Mesendoderm (in vitro differentiated cells): ENCODE measurements around the gene SPON2.

ENCODE experiments used
- DNase-seq: peaks from one replicate; pipeline ENCODE4 v3.0.0; 2013
- H2AK5ac ChIP-seq: 2 replicates; pipeline ENCODE4 v1.6.1; 2013; ENCODE audit warnings: low read length, inconsistent platforms
- H2BK120ac ChIP-seq: 2 replicates; pipeline ENCODE4 v1.6.1; 2013; ENCODE audit warnings: low read depth, mild to moderate bottlenecking, low read length, moderate library complexity, mixed read lengths
- H2BK15ac ChIP-seq: replicated peaks from 2 replicates; pipeline ENCODE4 v1.6.1; 2013; ENCODE audit warnings: low read depth, mild to moderate bottlenecking, moderate library complexity
- H2BK5ac ChIP-seq: 2 replicates; pipeline ENCODE4 v1.6.1; 2013; ENCODE audit warnings: low read length, inconsistent platforms
- H3K18ac ChIP-seq: 2 replicates; pipeline ENCODE4 v1.6.1; 2013; ENCODE audit warnings: mild to moderate bottlenecking, low read length, mixed read lengths
- H3K23ac ChIP-seq: one replicate; pipeline ENCODE4 v1.6.1; 2013; ENCODE audit warnings: low read length
- H3K27ac ChIP-seq: 2 replicates; pipeline ENCODE4 v1.5.1; 2013; ENCODE audit warnings: low read depth, mild to moderate bottlenecking, inconsistent platforms, low read length, moderate library complexity
- H3K27me3 ChIP-seq: 2 replicates; pipeline ENCODE4 v1.6.1; 2013; ENCODE audit warnings: low read length, control low read depth, mild to moderate bottlenecking, inconsistent platforms; ENCODE audit not compliant: insufficient read depth, poor library complexity
- H3K36me3 ChIP-seq: 2 replicates; pipeline ENCODE4 v1.6.1; 2013; ENCODE audit warnings: low read length, inconsistent platforms; ENCODE audit not compliant: control insufficient read depth, insufficient read depth
- H3K4ac ChIP-seq: one replicate; pipeline ENCODE4 v1.6.1; 2013; ENCODE audit warnings: low read depth, mild to moderate bottlenecking, low read length, moderate library complexity
- H3K4me1 ChIP-seq: 2 replicates; pipeline ENCODE4 v1.6.1; 2013; ENCODE audit warnings: low read depth, low read length, inconsistent platforms; ENCODE audit not compliant: control insufficient read depth
- H3K4me2 ChIP-seq: 2 replicates; pipeline ENCODE4 v1.6.1; 2013; ENCODE audit warnings: low read length
- H3K4me3 ChIP-seq: 2 replicates; pipeline ENCODE4 v1.5.1; 2013; ENCODE audit warnings: mild to moderate bottlenecking, low read length
- H3K56ac ChIP-seq: one replicate; pipeline ENCODE4 v1.6.1; 2013; ENCODE audit warnings: low read length
- H3K79me1 ChIP-seq: 2 replicates; pipeline ENCODE4 v1.6.1; 2013; ENCODE audit warnings: low read length, inconsistent platforms
- H3K79me2 ChIP-seq: 2 replicates; pipeline ENCODE4 v1.6.1; 2013; ENCODE audit warnings: mild to moderate bottlenecking, low read length; ENCODE audit not compliant: control insufficient read depth, insufficient read depth
- H3K9ac ChIP-seq: 2 replicates; pipeline ENCODE4 v1.6.1; 2013; ENCODE audit warnings: low read length, inconsistent platforms
- H4K5ac ChIP-seq: one replicate; pipeline ENCODE4 v1.6.1; 2013; ENCODE audit warnings: low read length
- H4K8ac ChIP-seq: one replicate; pipeline ENCODE4 v1.6.1; 2013; ENCODE audit warnings: low read depth, mild to moderate bottlenecking, control low read depth, low read length, moderate library complexity
- WGBS: extraction: QIAGEN DNeasy Blood & Tissue Kit; methylation state at CpG from one replicate; pipeline ENCODE4 v1.1.7; 2013; ENCODE audit warnings: low lambda C conversion rate, missing lambda C conversion rate; ENCODE audit not compliant: insufficient coverage; ENCODE audit errors: extremely low coverage; 5-methylcytosine and 5-hydroxymethylcytosine counted together

SPON2 gene

DNA sequence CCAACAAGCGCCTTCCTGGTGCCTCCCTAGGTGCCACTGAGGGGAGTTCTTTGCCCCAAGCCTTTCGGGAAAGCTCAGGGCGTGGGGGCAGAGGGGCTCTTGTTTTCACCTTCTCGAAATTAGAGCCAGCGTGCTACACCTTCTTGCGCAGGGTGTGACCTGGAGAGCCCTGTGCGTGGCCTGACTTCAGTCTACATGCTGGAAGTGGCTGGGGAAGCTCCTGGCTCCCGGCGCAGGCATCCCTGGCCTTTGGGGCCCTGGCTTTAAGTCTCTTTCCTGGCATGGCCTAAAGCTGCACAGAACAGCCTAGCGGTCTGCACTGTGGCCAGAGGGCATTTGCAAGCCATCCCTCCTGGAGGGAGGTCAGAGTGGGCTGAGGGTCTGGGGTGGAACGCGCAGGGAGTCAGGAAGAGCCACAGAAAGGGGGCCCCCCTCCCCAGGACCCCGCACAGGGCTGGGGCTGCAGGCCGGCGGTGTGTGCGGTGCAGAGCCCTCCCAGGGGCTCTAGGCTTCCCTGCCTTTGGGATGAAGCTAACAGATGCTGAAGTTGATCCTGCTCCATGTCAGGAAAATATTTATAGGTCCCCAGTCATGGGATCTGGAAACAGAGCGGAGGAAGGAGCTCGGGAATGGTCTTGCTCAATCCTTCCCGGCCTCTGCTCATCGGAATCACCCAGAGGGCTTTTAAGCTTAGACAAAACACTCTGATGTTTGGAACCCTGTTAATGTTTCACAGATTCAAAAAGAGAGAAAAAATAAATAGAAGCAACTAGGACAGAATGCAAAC, 781 bp upstream of the SPON2 start:
- no peak overlapping the region for H3K27ac ChIP-seq
- no peaks in the 10 kb centered on the region for H3K4me1 ChIP-seq
- no peak overlapping the region for H3K56ac ChIP-seq
- H3K79me2 ChIP-seq, result no peaks in the 10 kb centered on the region
- no CpG with 5 or more reads among the region's 20 CpGs for WGBS
- no peak overlapping the region for H2BK15ac ChIP-seq
- no peak overlapping the region for H2BK5ac ChIP-seq
- no peak overlapping the region for H3K9ac ChIP-seq
- H3K79me1 ChIP-seq, result no peaks in the 10 kb centered on the region
- H3K4me2 ChIP-seq, result no peak overlapping the region
- H4K5ac ChIP-seq, result no peak overlapping the region
- no peak overlapping the region for H3K4me3 ChIP-seq
- no peak for DNase-seq
- H2BK120ac ChIP-seq, result no peak overlapping the region
- H2AK5ac ChIP-seq, result no peak overlapping the region
- H3K23ac ChIP-seq, result no peak overlapping the region
- H3K27me3 ChIP-seq, result peaks cover 30% of the 10 kb centered on the region
- H3K36me3 ChIP-seq, result no peaks in the 10 kb centered on the region
- no peak overlapping the region for H4K8ac ChIP-seq
- no peak overlapping the region for H3K4ac ChIP-seq
- no peak overlapping the region for H3K18ac ChIP-seq

GRCh38 chr4:1171311-1172227, 814 bp downstream of the SPON2 start:
- no peak overlapping the region for H4K5ac ChIP-seq
- H3K9ac ChIP-seq, result no peak overlapping the region
- H3K56ac ChIP-seq, result no peak overlapping the region
- H3K4me1 ChIP-seq, result no peaks in the 10 kb centered on the region
- no peak overlapping the region for H3K4me3 ChIP-seq
- no peaks in the 10 kb centered on the region for H3K36me3 ChIP-seq
- no peaks in the 10 kb centered on the region for H3K79me1 ChIP-seq
- no peak overlapping the region for H2AK5ac ChIP-seq
- H3K4me2 ChIP-seq, result no peak overlapping the region
- WGBS, result no CpG with 5 or more reads among the region's 88 CpGs
- DNase-seq, result peak; percentile 34
- H3K27me3 ChIP-seq, result peaks cover 30% of the 10 kb centered on the region
- no peak overlapping the region for H2BK15ac ChIP-seq
- H3K27ac ChIP-seq, result no peak overlapping the region
- no peak overlapping the region for H3K18ac ChIP-seq
- H2BK5ac ChIP-seq, result no peak overlapping the region
- H2BK120ac ChIP-seq, result no peak overlapping the region
- no peak overlapping the region for H3K4ac ChIP-seq
- H3K79me2 ChIP-seq, result no peaks in the 10 kb centered on the region
- H4K8ac ChIP-seq, result no peak overlapping the region
- H3K23ac ChIP-seq, result peak overlapping the region; percentile 9

DNA sequence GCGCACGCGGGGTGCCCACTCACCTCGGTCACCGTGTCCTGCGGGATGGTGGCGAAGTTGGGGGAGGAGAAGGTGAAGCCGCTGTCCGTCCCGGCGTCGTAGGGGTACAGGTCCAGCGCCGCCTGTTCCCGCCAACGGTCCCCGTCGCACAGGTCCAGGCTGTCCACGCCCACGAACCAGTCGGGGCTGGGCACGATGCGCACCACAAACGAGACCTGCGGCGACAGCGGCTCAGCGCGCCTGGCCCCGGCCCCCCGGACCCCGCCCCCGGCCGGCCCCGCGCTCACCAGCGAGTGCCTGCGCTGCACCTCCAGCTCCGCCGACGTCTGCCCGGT, 1.4 kb downstream of the SPON2 start:
- Histone ChIP-seq H3K27ac (no peak overlapping the region), H3K79me2 (no peaks in the 10 kb centered on the region), H2AK5ac (no peak overlapping the region), H3K56ac (no peak overlapping the region), H3K4me1 (no peaks in the 10 kb centered on the region), H3K23ac (no peak overlapping the region), H3K36me3 (no peaks in the 10 kb centered on the region), H3K18ac (no peak overlapping the region), H3K79me1 (no peaks in the 10 kb centered on the region), H2BK120ac (no peak overlapping the region), H3K4me2 (no peak overlapping the region), H4K5ac (no peak overlapping the region), H3K4ac (no peak overlapping the region), H3K27me3 (peaks cover 30% of the 10 kb centered on the region), H2BK15ac (no peak overlapping the region), H2BK5ac (no peak overlapping the region), H4K8ac (no peak overlapping the region), H3K9ac (no peak overlapping the region), H3K4me3 (no peak overlapping the region)
- WGBS, result no CpG with 5 or more reads among the region's 42 CpGs
- no peak for DNase-seq

DNA sequence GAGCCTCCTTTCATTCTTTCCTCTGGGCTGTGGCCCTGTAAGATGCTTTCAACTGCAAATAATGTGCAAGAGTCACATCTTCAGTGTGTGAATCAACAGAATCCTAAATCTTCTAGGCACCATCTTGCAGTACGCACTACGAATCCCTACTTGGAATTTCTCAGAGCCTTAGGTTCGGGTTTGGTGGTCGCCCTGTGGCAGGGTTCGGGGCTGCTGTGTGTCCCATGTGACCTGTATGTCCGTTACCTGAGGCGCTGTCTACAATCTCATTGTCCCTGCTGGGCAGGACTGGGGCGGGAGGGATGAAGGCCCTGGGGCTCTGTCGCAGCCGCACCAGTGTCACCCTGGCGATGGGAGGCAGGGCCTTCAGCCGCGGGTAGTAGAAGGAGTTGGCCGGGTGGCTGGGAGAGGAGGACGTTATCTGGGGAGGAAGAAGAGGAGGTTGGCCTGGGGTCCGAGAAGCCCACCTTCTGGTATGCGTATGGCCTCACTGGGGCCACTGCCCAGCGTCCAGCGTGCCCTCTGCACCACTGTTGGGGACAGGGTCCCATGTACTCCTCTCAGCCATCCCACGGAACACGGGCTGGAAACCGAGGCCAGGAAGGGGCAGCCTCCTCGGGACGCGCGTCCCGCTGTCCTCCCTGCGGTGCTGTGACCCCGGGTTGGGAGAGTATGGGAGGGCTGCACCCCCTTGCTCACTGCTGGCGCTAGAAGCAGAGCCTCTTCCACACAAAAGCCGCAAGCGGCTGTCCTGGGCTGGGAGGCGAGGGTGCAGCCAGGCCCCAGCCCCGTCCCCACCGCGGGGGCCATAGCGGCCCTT, 2.0 kb downstream of the SPON2 start:
- H2AK5ac ChIP-seq, result no peak overlapping the region
- H3K4me2 ChIP-seq, result no peak overlapping the region
- DNase-seq, result no peak
- H3K36me3 ChIP-seq, result no peaks in the 10 kb centered on the region
- H3K56ac ChIP-seq, result no peak overlapping the region
- no peak overlapping the region for H3K27ac ChIP-seq
- H3K79me2 ChIP-seq, result no peaks in the 10 kb centered on the region
- H2BK120ac ChIP-seq, result no peak overlapping the region
- H4K8ac ChIP-seq, result no peak overlapping the region
- H3K18ac ChIP-seq, result no peak overlapping the region
- no peak overlapping the region for H3K4ac ChIP-seq
- no peak overlapping the region for H2BK5ac ChIP-seq
- H3K79me1 ChIP-seq, result no peaks in the 10 kb centered on the region
- H4K5ac ChIP-seq, result no peak overlapping the region
- no peak overlapping the region for H3K9ac ChIP-seq
- H3K4me1 ChIP-seq, result no peaks in the 10 kb centered on the region
- no peak overlapping the region for H2BK15ac ChIP-seq
- peaks cover 30% of the 10 kb centered on the region for H3K27me3 ChIP-seq
- no peak overlapping the region for H3K23ac ChIP-seq
- no peak overlapping the region for H3K4me3 ChIP-seq
- WGBS, result no CpG with 5 or more reads among the region's 37 CpGs

DNA sequence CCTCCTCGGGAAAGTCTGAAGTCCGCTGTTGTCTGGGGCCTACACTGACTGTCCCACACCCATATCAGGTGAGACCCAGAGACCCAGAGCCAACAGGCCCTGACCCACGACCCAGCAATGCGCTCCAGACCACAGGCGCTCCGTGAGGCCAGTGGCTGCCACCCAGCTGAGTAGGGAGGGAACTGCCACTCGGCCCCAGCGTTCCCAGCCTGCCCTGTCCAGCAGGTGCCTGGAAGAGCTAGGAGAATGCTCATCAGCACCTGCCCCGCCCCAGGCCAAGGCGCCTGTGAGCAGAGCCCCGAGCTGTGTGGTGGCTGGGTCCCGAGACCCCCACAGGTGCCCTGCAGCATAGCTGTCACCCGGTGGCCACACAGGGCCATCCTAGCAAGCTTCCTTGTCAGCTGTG, 2.7 kb downstream of the SPON2 start:
- no peak overlapping the region for H2BK15ac ChIP-seq
- H3K4me3 ChIP-seq, result no peak overlapping the region
- no CpG with 5 or more reads among the region's 13 CpGs for WGBS
- H3K79me2 ChIP-seq, result no peaks in the 10 kb centered on the region
- H2BK120ac ChIP-seq, result no peak overlapping the region
- no peak overlapping the region for H3K9ac ChIP-seq
- H2AK5ac ChIP-seq, result no peak overlapping the region
- H3K4ac ChIP-seq, result no peak overlapping the region
- peaks cover 30% of the 10 kb centered on the region for H3K27me3 ChIP-seq
- no peak for DNase-seq
- H3K79me1 ChIP-seq, result no peaks in the 10 kb centered on the region
- no peak overlapping the region for H2BK5ac ChIP-seq
- H3K4me1 ChIP-seq, result no peaks in the 10 kb centered on the region
- H4K8ac ChIP-seq, result no peak overlapping the region
- no peak overlapping the region for H3K23ac ChIP-seq
- no peak overlapping the region for H3K27ac ChIP-seq
- no peak overlapping the region for H3K4me2 ChIP-seq
- no peak overlapping the region for H3K56ac ChIP-seq
- H3K18ac ChIP-seq, result no peak overlapping the region
- H4K5ac ChIP-seq, result no peak overlapping the region
- no peaks in the 10 kb centered on the region for H3K36me3 ChIP-seq
